NB4 (cell line): ENCODE data around the gene HOXC6.

Source experiments
- DNase-seq: peaks from one replicate; pipeline ENCODE4 v3.0.0; 2010; ENCODE audit warnings: low read depth
- H3K4me3 ChIP-seq: one replicate; pipeline ENCODE4 v1.5.1; 2011; ENCODE audit warnings: mild to moderate bottlenecking, low read depth, low read length, moderate library complexity
- MYC ChIP-seq: IDR thresholded peaks from 2 replicates; pipeline ENCODE4 v1.6.1; 2011; ENCODE audit warnings: low read depth, low read length
- POLR2A ChIP-seq: IDR thresholded peaks from 2 replicates; pipeline ENCODE4 v1.6.1; 2011; ENCODE audit warnings: mild to moderate bottlenecking; ENCODE audit not compliant: insufficient read length; ENCODE audit errors: extremely low read depth
- TF ChIP-seq, protein P1 (sequence below): IDR thresholded peaks from 2 replicates; pipeline ENCODE4 v1.6.1; 2011; ENCODE audit warnings: low read depth, low read length
- TF ChIP-seq, protein P2 (sequence below): IDR thresholded peaks from one replicate; pipeline ENCODE4 v1.5.1; 2012; ENCODE audit warnings: low read depth, low read length

The HOXC6 gene

DNA sequence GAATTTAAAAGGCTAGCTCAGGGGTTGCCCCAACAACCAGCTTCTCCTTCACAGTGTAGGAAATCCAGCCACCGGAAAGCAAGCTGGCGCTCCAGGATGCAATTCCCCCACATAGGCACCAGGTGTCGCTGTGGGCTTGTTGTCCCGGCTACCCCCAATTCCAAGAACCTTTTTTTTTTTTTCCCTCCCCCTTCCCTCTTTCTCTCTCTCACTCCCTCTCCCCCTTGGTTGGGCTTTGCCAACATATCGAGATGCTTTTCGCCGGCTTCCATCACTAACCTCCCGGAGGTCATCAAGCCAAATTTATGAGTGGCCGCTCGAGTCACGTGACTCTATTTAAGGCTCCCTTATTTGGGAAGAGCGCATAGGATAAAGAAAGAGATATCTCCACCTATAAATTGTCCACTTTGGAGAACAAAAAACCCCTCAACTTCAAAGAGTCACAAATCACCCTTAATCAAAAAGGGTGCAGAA, 4.4 kb downstream of the HOXC6 start, which contains the start of gene HOXC5:
TSS of gene HOXC5 (plus strand) at position 424 of the 474 bp plus-strand sequence. CDS start 73 bp downstream, outside the sequence.
- TF ChIP-seq POLR2A (no peak), MYC (no peak)
- TF ChIP-seq, protein P1, sequence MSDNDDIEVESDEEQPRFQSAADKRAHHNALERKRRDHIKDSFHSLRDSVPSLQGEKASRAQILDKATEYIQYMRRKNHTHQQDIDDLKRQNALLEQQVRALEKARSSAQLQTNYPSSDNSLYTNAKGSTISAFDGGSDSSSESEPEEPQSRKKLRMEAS = no peak
- TF ChIP-seq, protein P2, sequence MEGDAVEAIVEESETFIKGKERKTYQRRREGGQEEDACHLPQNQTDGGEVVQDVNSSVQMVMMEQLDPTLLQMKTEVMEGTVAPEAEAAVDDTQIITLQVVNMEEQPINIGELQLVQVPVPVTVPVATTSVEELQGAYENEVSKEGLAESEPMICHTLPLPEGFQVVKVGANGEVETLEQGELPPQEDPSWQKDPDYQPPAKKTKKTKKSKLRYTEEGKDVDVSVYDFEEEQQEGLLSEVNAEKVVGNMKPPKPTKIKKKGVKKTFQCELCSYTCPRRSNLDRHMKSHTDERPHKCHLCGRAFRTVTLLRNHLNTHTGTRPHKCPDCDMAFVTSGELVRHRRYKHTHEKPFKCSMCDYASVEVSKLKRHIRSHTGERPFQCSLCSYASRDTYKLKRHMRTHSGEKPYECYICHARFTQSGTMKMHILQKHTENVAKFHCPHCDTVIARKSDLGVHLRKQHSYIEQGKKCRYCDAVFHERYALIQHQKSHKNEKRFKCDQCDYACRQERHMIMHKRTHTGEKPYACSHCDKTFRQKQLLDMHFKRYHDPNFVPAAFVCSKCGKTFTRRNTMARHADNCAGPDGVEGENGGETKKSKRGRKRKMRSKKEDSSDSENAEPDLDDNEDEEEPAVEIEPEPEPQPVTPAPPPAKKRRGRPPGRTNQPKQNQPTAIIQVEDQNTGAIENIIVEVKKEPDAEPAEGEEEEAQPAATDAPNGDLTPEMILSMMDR = peak; percentile 94
- no peak within 1 kb of the TSS for H3K4me3 ChIP-seq
- DNase-seq = peak; percentile 81

DNA sequence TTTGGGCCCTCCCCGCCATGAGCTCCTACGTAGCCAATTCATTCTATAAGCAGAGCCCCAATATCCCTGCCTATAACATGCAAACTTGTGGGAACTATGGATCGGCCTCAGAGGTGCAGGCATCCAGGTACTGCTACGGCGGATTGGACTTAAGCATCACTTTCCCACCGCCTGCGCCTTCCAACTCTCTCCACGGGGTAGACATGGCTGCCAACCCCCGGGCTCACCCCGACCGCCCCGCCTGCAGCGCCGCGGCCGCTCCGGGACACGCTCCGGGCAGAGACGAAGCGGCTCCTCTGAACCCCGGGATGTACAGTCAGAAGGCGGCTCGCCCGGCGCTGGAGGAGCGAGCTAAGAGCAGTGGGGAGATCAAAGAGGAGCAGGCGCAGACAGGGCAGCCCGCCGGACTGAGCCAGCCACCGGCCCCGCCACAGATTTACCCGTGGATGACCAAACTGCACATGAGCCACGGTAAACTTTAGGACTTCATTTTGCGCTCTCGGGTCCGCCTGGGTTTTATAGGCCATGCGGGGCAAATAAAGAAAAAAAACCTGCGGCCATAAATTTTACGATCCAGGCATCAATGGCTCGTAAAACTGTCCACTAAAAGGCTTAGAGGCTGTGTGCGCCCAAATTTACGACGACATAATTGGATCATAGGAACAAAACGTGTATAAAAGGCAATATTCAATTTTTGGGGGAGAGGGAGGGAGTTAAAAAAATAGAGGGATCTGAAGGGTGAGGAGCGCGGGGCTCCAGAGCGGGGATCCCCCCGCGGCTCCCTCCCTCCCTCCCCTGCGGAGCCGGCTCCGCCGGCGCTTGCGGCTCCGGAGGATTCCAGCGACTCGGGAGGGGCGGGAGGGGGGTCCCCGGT, 5.1 kb downstream of the HOXC6 start:
- peak; percentile 43 for DNase-seq
- TF ChIP-seq, protein P2 = no peak
- TF ChIP-seq, protein P1 = no peak

DNA sequence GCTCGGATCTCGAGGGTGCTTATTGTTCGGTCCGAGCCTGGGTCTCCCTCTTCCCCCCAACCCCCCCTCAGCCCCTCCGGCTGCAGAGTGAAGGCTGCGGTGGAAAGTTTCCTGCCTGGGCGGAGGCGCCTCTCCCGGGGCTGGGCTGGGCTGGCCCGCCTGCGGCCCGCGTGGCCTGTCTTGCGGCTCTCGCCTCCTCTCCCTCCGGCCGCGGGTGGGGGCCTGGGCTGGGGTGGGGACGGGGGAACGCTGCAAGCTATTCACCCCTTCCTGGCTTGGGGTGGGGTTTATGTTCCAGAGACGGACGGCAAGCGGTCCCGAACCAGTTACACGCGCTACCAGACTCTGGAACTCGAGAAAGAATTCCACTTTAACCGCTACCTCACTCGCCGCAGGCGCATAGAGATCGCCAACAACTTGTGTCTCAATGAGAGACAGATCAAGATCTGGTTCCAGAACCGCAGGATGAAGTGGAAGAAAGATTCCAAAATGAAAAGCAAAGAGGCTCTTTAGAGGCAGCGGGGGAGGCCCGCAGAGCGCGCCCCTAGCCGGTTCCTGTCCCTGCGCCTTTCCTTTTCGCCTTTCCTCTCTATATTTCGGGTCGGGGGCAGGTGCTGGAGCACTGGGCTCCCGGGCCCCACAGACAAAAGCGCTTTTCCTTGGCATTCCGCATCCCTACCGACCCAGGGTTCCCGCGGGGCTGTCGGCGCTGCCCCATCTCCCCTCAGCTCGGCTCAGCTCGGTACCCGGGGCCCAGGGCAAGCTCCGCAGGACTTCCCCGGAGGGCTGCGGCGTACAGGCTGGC, 5.9 kb downstream of the HOXC6 start:
- peak; percentile 37 for DNase-seq
- H3K4me3 ChIP-seq = no peak overlapping the region
- TF ChIP-seq MYC = no peak
- TF ChIP-seq, protein P1 = no peak
- no peak for TF ChIP-seq POLR2A
- TF ChIP-seq, protein P2 = no peak

More for the DNA sequence above, 5.1 kb downstream of the HOXC6 start:
- H3K4me3 ChIP-seq = no peak overlapping the region

DNA sequence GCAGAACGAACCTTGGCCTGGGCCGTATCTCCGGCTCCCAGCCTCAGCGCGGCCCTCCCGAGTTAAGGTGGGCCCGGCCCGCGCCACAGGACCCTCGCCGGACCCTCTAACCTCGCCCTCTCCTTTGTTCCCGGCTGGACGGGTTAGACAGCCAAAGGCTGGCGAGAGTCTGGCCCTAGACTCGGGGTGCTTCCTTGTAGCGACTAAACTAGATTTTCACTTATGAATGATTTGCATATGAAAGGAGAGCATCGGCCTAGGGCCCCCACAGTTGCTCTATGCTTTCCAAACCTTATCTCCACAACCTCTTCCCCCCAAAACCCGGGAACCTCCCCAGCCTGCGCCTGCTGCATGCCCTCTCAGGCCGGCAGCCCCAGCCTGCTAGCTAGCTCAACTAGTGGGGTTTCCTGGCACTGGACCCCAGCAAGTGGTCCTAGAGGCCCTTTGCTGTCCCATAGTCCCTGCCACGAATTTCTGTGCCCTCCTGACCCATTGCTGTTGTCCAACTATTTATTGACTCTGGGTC, 6.6 kb downstream of the HOXC6 start:
- TF ChIP-seq, protein P1 = no peak
- TF ChIP-seq POLR2A = no peak
- H3K4me3 ChIP-seq = no peak overlapping the region
- DNase-seq = no peak

DNA sequence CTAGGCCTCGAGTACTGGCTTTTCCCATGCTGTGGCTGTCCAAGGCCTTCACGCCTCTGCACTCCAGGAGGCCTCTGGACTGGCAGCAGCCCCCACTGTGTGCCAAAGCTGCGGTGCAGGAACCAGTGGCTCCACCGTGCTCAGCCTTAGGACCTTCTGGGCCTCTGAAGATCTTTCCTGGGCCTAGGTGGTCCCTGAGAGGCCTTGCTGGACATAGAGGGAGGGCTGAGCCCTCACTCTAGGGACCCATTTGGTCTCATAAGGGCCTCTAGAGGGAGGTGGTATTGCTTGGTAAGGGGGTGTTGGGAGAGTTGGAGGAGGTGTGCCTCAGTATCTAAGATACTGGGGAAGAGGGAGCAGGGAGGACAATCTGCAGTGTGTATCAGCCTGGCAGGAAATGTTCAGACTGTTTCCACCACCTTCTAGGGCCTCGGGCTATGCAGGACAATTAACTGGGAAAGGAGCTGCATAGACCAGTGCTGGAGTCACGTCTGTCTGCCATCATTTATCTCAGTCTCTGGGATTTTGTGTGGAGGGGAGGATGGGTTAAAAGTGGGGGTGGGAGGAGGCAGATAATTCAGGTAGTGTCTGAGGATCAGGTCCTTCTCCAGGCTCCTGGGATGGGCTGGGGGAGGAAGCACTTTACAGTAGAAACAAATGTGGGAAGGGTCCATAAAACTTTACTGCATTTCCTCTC, 7.5 kb downstream of the HOXC6 start:
- no peak overlapping the region for H3K4me3 ChIP-seq
- TF ChIP-seq MYC = no peak
- TF ChIP-seq, protein P2 = no peak
- TF ChIP-seq, protein P1 = no peak
- no peak for TF ChIP-seq POLR2A
- no peak for DNase-seq
